ENCODE data around the gene NNT.
"Not testable (repeated sequence)": the region's sequence is repeated elsewhere in the genome, so short reads cannot be mapped to it uniquely, and the experiment has no call there.

NNT gene

DNA sequence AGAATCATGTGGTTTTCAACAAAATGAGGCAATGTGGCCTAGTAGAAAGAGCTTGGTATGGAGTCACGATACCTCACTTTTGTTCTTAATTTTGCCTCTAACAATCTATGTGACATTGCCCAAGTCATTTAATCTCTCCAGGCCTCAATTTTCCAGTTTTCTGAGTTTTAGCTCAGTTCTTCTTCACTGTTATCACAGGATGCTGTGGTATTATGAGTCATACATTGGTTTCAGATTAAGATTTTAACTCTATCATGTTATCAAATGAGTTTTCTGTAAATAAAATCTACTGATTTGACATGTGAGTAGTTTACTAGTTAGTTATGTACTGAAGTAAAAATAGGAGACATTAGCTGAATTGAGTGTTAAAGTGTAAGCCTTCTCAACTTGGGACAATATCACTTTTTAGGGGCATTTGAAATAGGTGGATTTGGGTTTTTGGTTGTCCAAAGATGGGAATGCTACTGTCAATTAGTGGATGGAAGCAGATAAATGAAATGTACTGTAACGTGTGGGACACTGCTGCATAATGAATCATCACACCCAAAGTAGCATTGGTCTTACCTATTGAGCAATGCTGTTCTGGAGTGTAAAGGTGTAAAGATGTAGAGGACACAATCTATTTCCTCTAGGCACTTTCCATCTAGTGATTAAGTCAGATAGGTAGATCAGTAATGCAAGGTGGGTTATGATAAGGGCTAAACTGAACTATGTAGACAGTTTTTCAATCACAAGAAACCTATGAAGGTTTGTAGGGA lies 73.3 kb downstream of the NNT start:
- DNase-seq, result no peak

DNA sequence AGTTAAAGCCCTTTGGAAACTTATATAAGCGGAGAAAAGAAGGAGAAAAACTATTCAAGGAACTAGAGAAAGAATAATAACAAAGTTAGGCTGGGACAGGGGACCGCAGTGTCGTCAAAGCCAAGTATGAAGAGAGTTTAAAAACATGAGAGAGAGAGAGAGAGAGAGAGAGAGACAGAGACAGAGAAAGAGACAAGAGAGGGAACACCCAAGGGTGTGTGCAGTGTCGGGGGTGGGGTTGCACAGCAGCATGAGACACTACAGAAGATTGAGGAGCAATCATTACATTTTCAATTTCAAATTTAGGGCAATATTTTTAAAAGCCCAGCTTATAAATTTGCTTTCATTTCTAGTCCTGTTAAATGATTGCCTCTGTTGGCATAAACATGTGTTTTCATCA lies 74.3 kb downstream of the NNT start:
- no peak for DNase-seq

DNA sequence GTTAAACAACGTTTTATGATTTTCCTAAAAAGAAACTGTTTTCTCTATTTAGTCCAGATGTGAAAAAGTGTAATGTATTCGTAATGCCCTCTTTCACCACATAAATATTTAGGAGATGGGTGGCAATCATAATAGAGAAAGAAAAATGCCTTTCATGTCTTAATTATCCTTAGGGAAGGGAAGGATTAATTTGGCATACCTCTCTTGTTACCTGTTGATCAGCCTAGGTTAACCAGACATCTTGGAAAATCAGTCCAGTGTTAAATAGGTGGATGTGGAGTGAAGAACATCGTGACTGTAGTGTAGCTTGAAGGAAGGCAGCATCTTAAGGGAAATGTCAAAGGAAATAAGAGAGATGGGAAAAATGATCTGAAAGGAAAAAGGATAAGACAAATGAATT lies 76.2 kb downstream of the NNT start:
- no peak for DNase-seq

DNA sequence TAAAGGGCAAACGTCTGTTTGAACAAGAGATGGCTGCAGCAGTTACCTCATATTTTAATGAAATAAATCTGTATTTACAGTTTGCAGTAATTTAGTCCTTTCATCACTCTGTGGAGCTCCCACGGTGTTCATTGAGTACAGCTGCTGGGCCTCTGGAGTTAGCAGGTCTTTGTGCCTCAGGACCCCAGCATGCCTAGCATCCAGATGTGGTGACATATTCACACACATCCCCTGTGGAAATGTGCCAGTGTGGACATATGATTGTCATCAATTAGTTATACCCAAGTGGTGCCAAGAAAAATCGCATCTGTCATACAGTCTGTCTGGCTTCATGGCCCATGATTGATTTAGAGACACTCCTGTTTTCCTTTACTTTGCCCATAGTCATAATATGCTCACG lies 77.3 kb downstream of the NNT start:
- DNase-seq, result no peak

DNA sequence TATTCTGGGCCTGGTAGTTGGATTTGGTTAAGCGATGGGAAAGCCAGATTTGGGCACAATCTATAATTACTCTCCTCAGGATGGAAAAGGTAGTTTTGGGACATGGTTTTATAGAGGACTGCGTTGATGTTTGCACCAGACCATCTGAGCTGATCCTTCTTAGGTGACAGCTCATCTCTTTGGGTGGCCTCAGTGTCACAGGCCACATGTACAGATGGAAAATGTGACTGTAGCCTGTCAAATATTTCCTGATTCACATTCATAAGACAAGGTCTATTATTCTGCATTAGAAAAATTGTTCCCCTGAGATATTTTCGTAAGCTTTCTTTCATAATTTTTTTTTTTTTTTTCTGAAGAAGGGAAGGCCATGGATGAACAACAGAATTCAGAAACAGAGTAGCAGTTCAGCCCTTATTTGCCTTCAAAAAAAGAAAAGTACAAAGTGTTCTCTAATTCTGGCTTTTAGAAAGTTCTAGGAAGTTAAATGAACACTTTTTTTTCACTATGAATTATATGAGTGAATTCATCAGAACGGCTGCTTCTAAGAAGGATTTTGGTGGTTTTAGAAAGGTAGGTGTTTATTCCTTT lies 81.0 kb downstream of the NNT start:
- no peak for DNase-seq

DNA sequence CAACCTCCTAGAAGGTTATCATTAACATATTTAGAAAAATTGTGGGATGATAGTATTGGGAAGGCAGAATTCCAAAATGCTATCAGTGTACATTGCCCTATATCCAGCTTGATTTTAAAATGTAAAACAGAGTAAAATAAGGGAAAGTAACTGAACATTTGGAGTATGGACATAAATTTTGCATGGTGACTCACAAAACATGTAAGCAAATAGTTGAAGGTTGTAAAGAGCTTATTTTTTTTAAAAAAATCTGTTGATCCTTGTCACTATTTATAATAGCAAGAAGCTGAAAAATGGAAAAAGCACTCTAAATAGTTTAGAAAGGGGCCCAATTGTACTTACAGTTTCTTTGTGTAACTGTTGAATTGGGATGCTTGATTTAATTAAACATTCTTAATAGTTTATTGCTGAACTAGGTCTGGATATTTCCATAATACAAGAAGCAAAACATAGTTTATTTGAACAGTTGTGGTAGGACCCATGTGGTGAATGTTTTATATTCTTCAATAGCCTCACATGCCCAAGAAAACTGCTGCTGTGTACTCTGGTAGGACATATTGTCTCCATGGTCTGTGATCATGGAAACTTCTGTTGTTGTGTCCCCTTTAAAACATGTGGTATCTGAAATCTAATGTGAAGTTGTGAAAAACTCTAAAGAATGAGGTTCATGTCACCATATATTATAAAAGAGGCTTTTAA lies 82.4 kb downstream of the NNT start:
- no peak for DNase-seq

DNA sequence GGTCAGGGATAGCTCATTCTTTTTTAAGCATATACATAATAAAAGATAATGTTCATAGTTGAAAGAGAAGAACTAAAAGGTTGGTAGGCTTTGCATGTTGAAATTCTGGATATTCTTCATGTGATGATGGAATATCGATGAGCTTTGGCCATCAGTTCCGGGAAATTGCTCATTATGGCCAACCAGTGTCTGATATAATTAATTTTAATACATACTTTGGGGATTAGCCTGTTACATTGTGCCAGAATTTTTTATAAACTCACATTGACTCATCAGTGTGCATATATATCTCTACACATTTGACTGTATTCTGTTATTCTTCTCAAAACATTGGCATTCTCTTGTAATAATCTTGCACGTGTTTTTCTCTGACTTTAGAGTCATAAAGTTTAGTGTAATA lies 84.3 kb downstream of the NNT start:
- DNase-seq, result no peak

DNA sequence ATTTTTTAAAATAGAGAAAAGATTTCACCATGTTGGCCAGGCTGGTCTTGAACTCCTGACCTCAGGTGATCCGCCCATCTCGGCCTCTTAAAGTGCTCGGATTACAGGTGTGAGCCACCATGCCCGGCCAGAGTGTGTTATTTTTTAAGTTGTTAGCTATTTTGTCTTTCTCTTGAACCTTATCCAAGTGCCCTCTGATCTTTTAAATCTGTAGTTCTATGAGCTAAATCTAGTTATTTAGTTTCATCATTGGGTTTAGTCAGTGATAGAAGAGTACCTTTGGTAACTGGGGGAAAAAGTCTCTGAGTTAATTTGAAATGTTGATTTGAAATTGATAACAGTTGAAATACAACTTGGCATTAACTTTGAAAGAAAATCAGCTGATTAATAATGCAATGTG lies 88.3 kb downstream of the NNT start:
- DNase-seq, result no peak

DNA sequence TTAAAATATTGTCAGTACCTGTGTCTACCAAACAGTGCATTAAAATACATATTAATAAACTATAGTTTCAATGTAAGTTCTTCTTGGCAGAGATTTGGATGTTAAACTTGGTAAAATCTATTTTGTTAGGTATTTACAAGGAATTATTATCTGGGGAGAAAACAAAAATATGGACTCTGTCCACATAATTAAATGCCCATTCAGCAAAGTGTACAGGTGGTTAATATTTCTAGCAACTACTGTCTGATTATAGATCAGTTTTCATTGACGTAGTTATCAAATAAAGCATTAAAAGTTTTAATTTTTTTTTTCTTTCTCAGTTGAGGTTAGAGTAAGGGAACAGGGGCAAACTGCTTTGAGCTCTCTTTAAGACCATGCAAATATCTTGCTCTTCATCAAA lies 88.9 kb downstream of the NNT start:
- DNase-seq, result no peak

DNA sequence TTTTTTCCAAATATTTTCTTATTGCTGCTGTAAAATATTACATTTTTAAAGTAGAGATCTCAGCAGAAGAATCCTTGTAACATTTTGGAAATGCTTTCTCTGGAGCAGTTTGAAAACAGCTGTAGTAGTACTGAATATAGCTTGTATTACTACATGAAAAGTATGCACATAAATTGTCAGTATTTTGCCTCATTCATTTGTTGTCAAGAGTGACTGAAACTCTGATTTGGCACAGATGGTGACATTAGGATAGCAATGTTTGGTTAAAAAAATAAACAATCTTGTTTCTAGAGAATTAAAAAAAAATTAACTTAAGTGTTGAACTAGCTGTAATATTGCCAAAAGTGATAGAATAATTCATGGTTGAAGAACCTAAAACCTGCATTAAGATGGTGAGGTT lies 90.4 kb downstream of the NNT start:
- no peak for DNase-seq

DNA sequence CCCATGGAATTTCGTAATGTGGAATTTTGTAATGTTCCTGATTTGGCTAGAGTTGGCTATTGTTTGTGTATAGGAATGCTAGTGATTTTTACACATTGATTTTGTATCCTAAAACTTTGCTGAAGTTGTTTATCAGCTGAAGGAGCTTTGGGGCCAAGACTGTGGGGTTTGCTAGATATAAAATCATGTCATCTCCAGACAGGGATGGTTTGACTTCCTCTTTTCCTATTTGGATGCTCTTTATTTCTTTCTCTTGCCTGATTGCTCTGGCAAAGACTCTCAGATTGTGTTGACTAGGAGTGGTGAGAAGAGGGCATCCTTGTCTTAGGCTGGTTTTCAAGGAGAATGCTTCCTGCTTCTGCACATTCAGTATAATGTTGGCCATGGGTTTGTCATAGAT lies 91.0 kb downstream of the NNT start:
- DNase-seq, result no peak

DNA sequence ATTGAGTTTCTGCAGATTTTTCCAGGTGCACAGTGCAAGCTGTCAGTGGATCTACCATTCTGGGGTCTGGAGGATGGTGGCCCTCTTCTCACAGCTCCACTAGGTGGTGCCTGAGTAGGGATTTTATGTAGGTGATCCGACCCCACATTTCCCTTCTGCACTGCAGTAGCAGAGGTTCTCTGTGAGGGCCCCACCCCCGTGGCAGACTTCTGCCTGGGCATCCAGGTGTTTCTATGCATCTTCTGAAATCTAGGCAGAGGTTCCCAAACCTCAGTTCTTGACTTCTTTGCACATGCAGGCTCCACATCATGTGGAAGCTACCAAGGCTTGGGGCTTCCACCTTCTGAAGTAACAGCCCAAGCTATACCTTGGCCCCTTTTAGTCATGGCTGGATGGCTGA lies 93.5 kb downstream of the NNT start:
- DNase-seq, result not testable (repeated sequence)

DNA sequence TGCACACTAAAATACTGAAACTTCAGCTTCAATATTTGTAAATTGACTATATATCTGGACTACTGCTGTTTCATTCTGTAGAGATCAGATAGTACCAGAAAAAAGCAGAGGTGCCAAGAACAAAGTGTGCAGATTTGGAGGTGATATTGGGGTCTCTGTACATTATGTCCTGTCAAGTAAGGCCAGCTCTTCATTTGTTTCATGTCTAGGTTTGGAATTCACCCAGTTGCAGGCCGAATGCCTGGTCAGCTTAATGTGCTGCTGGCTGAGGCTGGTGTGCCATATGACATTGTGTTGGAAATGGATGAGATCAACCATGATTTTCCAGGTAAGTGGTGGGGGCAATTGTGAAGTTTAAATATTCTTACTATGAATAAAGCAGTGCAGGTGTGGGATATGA lies 96.9 kb downstream of the NNT start:
- DNase-seq, result no peak

DNA sequence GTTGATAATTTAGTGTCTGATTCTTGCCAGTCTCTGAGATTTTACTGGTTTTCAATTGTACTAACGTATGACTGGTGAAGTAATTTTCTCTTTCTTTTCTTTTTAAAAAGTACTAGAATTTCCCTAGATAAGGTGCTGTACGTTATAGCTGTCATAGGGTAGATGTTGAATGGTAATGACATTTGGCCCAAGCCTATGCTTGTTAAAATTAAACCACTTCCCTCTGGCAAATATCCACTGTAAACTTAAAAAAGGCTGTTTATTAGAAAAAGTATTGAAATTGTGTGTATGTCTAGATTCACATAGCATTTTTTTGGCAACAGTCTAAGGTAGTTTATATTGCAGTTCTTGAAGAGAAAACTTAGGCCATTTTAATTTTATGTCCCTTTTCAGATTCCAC lies 97.6 kb downstream of the NNT start:
- no peak for DNase-seq

DNA sequence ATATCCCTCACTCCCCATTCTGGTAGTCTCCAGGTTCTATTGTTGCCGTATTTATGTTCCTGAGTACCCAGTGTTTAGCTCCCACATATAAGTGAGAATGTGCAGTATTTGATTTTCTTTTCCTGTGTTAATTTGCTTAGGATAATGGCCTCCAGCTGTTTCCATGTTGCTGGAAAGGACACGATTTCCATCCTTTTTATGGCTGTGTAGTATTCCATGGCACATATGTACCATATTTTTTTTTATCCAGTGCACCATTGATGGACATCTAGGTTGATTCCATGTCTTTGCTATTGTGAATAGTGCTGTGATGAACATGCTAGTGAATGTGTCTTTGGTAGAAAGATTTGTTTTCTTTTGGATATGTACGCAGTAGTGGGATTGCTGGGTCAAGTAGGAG lies 98.2 kb downstream of the NNT start:
- no peak for DNase-seq

DNA sequence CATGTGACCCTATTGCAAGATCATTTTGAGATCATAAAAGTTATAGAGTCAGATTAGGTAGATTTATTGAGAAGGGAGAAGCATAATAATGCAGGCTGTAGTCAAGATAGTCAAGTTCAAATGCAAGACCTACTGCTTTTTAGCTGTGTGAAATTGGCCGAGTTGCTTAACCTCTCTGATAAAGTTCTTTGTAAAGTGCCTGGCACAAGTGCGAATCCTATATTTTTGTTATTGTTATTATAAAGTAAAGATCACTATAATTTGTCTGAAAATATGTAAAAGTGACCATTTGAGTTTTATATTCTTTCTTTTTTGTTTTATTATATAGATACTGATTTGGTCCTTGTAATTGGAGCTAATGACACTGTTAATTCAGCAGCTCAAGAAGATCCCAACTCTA lies 99.3 kb downstream of the NNT start:
- no peak for DNase-seq

DNA sequence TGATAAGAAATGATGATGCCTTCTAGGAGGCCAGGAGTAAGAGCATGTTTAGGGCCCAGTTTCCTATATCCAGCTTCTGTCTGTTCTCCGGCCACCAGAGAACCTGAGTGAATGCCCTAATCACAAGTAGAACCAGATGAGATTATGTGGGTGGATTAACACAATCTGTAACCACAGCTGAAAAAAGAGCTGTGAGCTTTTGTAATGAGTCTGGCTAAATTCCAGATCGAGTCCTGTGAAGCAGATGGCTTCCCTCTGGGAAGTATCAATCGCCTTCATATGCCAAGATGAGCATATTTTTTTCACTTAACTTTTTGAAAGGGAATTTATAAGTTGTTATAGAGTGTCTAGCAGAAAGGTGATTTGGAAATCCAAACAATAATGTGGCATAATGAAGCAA lies 99.8 kb downstream of the NNT start:
- no peak for DNase-seq

DNA sequence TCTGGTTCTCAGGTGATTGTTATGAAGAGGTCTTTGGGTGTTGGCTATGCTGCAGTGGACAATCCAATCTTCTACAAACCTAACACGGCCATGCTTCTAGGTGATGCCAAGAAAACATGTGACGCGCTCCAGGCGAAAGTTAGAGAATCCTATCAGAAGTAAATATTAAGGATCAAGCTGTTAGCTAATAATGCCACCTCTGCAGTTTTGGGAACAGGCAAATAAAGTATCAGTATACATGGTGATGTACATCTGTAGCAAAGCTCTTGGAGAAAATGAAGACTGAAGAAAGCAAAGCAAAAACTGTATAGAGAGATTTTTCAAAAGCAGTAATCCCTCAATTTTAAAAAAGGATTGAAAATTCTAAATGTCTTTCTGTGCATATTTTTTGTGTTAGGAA lies 101.3 kb downstream of the NNT start:
- no peak for DNase-seq

DNA sequence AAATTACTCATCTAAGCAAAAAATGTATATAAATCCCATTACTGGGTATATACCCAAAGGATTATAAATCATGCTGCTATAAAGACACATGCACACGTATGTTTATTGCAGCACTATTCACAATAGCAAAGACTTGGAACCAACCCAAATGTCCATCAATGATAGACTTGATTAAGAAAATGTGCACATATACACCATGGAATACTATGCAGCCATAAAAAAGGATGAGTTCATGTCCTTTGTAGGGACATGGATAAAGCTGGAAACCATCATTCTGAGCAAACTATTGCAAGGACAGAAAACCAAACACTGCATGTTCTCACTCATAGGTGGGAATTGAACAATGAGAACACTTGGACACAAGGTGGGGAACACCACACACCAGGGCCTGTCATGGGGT lies 103.6 kb downstream of the NNT start:
- DNase-seq, result not testable (repeated sequence)

DNA sequence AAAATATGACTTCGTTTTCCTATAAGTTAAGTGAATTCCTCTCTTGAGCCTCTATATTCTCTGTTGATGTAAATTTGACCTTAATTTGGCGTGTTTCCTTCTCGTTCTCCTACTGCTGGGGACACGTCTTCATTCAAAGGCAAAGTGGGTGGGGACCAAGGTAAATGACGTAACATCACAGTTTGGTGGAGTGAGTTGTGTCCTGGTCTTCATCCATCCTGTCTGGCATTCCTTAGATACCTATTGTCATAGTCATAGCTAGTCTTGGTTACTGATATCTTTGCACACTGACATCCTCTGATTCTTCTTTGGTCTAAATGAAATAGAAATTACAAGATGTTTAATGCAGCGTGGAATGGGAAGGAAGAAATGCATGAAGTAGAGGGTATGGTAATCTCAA lies 108.5 kb downstream of the NNT start:
- no peak for DNase-seq

DNA sequence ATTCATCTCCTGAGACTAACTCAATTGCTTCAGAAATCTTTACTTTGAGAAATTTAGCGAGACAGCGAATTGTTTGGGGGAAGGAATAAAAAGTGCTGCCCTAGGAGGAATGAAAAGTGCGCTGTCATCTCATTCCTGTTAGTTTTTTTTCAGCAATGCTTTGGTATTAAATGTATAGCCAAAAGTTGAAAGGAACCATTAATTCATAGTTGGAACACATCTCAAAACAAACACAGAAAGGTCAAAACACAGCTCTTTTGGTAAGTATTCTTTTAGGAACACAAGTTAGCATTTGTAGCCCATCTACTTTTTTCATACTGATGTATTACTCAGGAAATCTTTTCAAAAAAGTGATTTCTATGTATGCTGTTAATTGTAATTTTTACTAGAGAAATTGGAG lies 109.1 kb downstream of the NNT start:
- DNase-seq, result no peak

DNA sequence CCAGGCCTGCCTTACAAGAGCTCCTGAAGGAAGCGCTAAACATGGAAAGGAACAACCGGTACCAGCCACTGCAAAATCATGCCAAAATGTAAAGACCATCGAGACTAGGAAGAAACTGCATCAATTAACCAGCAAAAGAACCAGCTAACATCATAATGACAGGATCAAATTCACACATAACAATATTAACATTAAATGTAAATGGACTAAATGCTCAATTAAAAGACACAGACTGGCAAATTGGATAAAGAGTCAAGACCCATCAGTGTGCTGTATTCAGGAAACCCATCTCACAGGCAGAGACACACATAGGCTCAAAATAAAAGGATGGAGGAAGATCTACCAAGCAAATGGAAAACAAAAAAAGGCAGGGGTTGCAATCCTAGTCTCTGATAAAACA lies 116.8 kb downstream of the NNT start:
- DNase-seq, result not testable (repeated sequence)

DNA sequence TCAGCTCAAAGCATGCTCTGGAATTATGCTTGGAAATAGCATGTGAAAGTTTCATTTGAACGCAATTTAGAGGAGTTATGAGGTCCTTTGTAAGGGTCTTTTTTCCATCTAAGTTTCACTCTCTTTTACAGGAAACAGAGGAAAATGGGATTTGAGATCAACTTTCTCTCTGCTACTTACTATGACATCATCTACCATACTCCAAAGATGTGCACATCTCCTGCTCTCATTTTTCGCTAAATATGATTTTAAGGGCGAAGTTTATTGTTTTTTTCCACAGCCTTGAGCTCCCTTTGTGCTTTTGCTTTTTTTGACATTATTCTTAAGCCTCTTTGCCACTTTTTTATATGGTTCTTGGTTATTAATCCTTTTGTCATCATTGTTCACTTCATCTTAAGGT lies 125.6 kb downstream of the NNT start:
- no peak for DNase-seq

DNA sequence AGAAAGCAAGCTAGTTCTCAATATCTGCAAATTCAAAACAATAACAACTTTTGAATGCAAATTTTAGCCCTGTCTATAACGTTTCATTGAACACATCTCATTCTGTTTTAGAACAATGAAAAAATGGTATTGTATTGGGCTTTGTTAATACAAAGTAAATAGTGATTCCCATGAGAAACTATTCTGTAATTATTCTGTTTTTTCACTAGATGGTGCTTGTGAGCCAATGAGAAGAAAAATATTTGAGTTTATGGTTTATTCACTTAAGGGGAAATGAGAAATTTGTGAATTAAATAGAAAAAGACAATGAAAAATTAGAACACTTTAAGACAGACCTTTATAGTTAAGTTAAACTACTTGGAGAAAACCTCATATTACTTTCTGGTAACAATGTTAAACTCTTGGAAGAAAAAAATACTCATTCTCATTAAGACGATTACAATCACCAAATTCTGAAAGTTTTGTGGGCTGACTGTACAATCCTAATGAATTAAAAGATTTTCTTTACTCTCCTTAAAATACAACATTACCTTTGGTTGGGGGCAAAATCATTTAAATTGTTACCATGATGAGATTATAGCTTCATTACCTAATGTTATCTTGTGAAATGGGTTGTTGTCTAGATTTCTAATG lies 127.0 kb downstream of the NNT start:
- DNase-seq, result no peak

Measured in NCI-H1436 (cell line).